Endothelial cell of umbilical vein (primary cell): Measurements from ENCODE around the gene HECA. TPM values are rescaled to one million over a fixed set of nuclear protein-coding genes. Genes with fewer than 3 reads are reported as not detected.

Experiments used
- BruUV-seq: library from RNA; stranded (reverse); fragments of 400-500 nt; replicated peaks from 2 replicates; lab custom pipeline; 2021; lab: Mats Ljungman, UMichigan
- CTCF ChIA-PET: fragments of 300-600, 350-600 bp; sonication (Branson Sonifier 250); formaldehyde crosslinking; loops from one replicate; lab custom pipeline; 2021; ENCODE audit warnings: antibody characterized with exemption, inconsistent platforms; lab: Charles Lee
- POLR2A ChIA-PET: fragments of 300-600, 350-600 bp; sonication (Branson Sonifier 250); formaldehyde crosslinking; loops from one replicate; lab custom pipeline; 2021; ENCODE audit warnings: antibody characterized with exemption, inconsistent platforms; lab: Charles Lee
- DNase-seq: peaks from one replicate; pipeline ENCODE4 v3.0.0-alpha.2; 2011; ENCODE audit warnings: low read depth, low spot score
- FAIRE-seq: peaks from 2 replicates; lab custom pipeline; 2011; peaks lifted over from hg19 to GRCh38; lab: Jason Lieb, UNC
- H2AFZ ChIP-seq: 2 replicates; pipeline ENCODE4 v1.6.0; 2012; ENCODE audit warnings: low read depth, low read length, control low read depth, inconsistent platforms
- H3K27ac ChIP-seq: 2 replicates; pipeline ENCODE4 v1.5.1; 2011; ENCODE audit warnings: low read depth, mild to moderate bottlenecking, control low read depth, low read length, moderate library complexity; ENCODE audit not compliant: insufficient read depth
- H3K27me3 ChIP-seq, 2 experiments: 2 replicates each; pipeline versions ENCODE4 v1.6.0 to v1.6.1; 2011; ENCODE audit warnings: low read length in 2 of 2, mixed read lengths in 1 of 2; ENCODE audit not compliant: control insufficient read depth in 2 of 2, insufficient read depth in 2 of 2
- H3K36me3 ChIP-seq, 2 experiments: 2 replicates in 1 of 2; 3 replicates in 1 of 2; pipeline ENCODE4 v1.5.1; 2011; ENCODE audit warnings: low read length in 2 of 2, mild to moderate bottlenecking in 1 of 2, moderate library complexity in 1 of 2; ENCODE audit not compliant: control insufficient read depth in 2 of 2, insufficient read depth in 2 of 2; ENCODE audit errors: extremely low read depth in 1 of 2
- H3K4me1 ChIP-seq: 3 replicates; pipeline ENCODE4 v1.5.1; 2011; ENCODE audit warnings: mild to moderate bottlenecking, low read length; ENCODE audit not compliant: control insufficient read depth, insufficient read depth; ENCODE audit errors: extremely low read depth
- H3K4me2 ChIP-seq: 2 replicates; pipeline ENCODE4 v1.6.1; 2011; ENCODE audit warnings: low read length, control low read depth, mixed read lengths; ENCODE audit not compliant: insufficient read depth
- H3K4me3 ChIP-seq, 3 experiments: fragments of 200-600 bp in 1 of 3; sonication (generic), shearing (Covaris generic) in 1 of 3; replicated peaks in 1 of 3; 2 replicates each; pipeline ENCODE4 v1.5.1; 2011 to 2016; ENCODE audit warnings: control low read depth in 3 of 3, low read length in 3 of 3, mild to moderate bottlenecking in 2 of 3, inconsistent platforms in 1 of 3, low read depth in 1 of 3, moderate library complexity in 1 of 3; ENCODE audit not compliant: insufficient read depth in 1 of 3
- H3K79me2 ChIP-seq: 2 replicates; pipeline ENCODE4 v1.6.0; 2012; ENCODE audit warnings: low read length, inconsistent platforms; ENCODE audit not compliant: control insufficient read depth, insufficient read depth
- H3K9ac ChIP-seq: replicated peaks from 2 replicates; pipeline ENCODE3; 2011; ENCODE audit warnings: low read length, control low read depth; ENCODE audit not compliant: insufficient read depth; ENCODE audit errors: extremely low read depth
- H3K9me1 ChIP-seq: replicated peaks from 3 replicates; pipeline ENCODE4 v1.6.0; 2011; ENCODE audit warnings: mild to moderate bottlenecking, low read length; ENCODE audit not compliant: control insufficient read depth, insufficient read depth; ENCODE audit errors: extremely low read depth
- H3K9me3 ChIP-seq: replicated peaks from 2 replicates; pipeline ENCODE4 v1.5.1; 2012; ENCODE audit warnings: low read length, inconsistent platforms; ENCODE audit not compliant: control insufficient read depth, insufficient read depth
- H4K20me1 ChIP-seq: replicated peaks from 2 replicates; pipeline ENCODE3; 2011; ENCODE audit warnings: mild to moderate bottlenecking, low read length; ENCODE audit not compliant: control insufficient read depth, insufficient read depth; ENCODE audit errors: extremely low read depth
- EZH2 ChIP-seq: IDR thresholded peaks from 2 replicates; pipeline ENCODE4 v1.6.1; 2012; ENCODE audit warnings: borderline replicate concordance, low read depth, mild to moderate bottlenecking, moderate library complexity, low read length, inconsistent platforms; ENCODE audit not compliant: severe bottlenecking
- JUN ChIP-seq: IDR thresholded peaks from 2 replicates; pipeline ENCODE4 v1.6.1; 2011; ENCODE audit warnings: borderline replicate concordance, low read depth; ENCODE audit not compliant: insufficient read length, insufficient read depth
- POLR2A ChIP-seq: IDR thresholded peaks from 2 replicates; pipeline ENCODE4 v1.6.1; 2012; ENCODE audit warnings: low read depth, mild to moderate bottlenecking, control low read depth, low read length
- dilution Hi-C: fragments of 300-500 bp; cut with MboI; formaldehyde crosslinking; loops from one replicate; pipeline ENCODE4 v1.15.0; 2019; ENCODE audit warnings: low sequenced_read_pairs; ENCODE audit not compliant: extremely low pct_ligation_motif_present
- intact Hi-C: fragments of 100-400 bp; cut with micrococcal nuclease; formaldehyde crosslinking; loops from one replicate; pipeline ENCODE4 v1.10.0; 2022
- polyA plus RNA-seq, 4 experiments: library from polyadenylated mRNA; depleted of rRNA in 3 of 4; stranded (reverse) in 3 of 4; unstranded in 1 of 4; fragments of >200 nt; gene quantifications; 2 replicates each; pipeline versions ENCODE4 v1.2.1 to v1.2.3, GENCODE V29; 2011 to 2012; ENCODE audit warnings: missing spikeins in 1 of 4
- total RNA-seq: library from RNA; stranded (reverse); gene quantifications from 2 replicates; pipeline ENCODE4 v1.2.3, GENCODE V29; 2021

The HECA gene
- total and polyA plus RNA-seq, 2 donors (not counting 3 experiments of a cell fraction or from before 2014, with no cell fraction given) = 5.8 to 16.7 TPM

DNA sequence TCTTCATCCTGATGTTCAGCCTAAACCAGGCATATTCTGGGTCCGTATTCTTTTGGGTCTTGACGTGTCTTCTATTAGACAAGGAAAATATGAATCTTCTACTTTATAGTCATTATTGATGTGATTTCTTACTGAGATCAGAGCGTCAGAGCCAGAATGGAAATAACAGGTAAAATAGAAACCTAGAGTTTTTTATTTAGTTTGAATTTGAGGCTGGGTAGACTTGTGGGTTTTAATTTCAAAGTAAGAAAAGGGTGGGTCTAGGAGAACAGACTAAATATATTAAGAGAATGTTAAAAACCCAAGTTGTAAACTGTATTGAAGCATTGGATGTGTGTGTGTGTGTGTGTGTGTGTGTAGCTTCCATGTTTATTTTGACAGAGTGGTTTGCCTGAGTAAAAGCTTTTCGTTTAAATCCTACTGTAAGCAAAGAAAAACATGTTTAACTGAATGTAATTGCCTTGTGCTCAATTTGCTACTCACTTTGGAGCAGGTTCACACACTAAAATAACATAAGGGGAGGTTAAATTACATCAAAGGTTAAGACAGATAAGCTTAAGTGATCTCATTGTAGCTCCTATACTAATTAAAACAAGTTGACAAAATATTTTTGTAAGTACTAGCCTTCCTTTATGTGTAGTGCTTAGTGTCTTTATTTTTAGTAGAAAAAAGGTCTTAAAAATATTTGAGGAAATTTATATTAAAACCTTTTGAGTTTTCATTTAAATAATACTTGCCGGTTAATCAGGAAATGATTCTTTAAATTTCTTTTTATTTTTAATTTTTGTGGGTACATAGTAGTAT, 17.4 kb downstream of the HECA start:
- no peaks in the 10 kb centered on the region for H3K9me3 ChIP-seq
- no peak overlapping the region for H3K4me3 ChIP-seq
- H3K9me1 ChIP-seq = no peaks in the 10 kb centered on the region
- ChIA-PET POLR2A (no interaction called here), CTCF (no interaction called here)
- no peak overlapping the region for H3K9ac ChIP-seq
- intact Hi-C loops (no loop called here), dilution Hi-C loops (no loop called here)
- H3K79me2 ChIP-seq = peaks cover 34% of the 10 kb centered on the region
- H2AFZ ChIP-seq = no peak overlapping the region
- no peak overlapping the region for H3K4me2 ChIP-seq
- no peaks in the 10 kb centered on the region for H3K27me3 ChIP-seq
- FAIRE-seq (no peak), DNase-seq (peak; percentile 21)
- H3K36me3 ChIP-seq = no peaks in the 10 kb centered on the region
- H4K20me1 ChIP-seq = no peaks in the 10 kb centered on the region
- H3K27ac ChIP-seq = no peak overlapping the region
- peaks cover 5% of the 10 kb centered on the region for H3K4me1 ChIP-seq
- TF ChIP-seq POLR2A (no peak), JUN (no peak)
- BruUV-seq = no TSS peak

DNA sequence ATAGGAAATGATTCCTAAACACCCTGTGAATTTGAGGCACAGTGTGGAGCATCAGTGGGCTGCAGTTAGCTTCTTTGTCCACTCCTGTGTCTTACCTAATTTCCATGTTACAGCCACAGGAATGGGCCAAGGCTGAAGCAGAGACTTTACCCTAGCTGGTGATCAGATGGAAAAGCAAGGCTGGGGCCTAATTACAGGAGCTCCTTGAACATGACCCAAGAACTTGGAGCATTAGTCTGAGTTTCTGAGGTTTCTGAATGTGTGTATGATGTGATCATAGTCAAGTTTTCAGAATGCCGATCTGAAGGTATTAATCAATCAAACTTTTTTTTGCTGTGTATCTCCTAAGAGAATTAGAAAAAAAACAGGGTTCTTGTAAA, 18.0 kb downstream of the HECA start:
- FAIRE-seq = no peak
- CTCF ChIA-PET = no interaction called here
- H3K4me1 ChIP-seq = no peaks in the 10 kb centered on the region
- no peaks in the 10 kb centered on the region for H4K20me1 ChIP-seq
- H3K9me1 ChIP-seq = no peaks in the 10 kb centered on the region
- H3K9me3 ChIP-seq = no peaks in the 10 kb centered on the region
- intact Hi-C loops = no loop called here
- no peak overlapping the region for H3K9ac ChIP-seq
- H3K79me2 ChIP-seq = peaks cover 30% of the 10 kb centered on the region
- dilution Hi-C loops = no loop called here
- H3K4me2 ChIP-seq = no peak overlapping the region
- H2AFZ ChIP-seq = no peak overlapping the region
- TF ChIP-seq EZH2 = no peak
- BruUV-seq = no TSS peak
- POLR2A ChIA-PET = no interaction called here
- no peaks in the 10 kb centered on the region for H3K36me3 ChIP-seq
- H3K27ac ChIP-seq = no peak overlapping the region
- H3K27me3 ChIP-seq = no peaks in the 10 kb centered on the region
- H3K4me3 ChIP-seq = no peak overlapping the region
- no peak for DNase-seq
